Astrocyte (in vitro differentiated cells and primary cell): ENCODE data around the gene ZEB2. TPM values are rescaled to one million over a fixed set of nuclear protein-coding genes. Genes with fewer than 3 reads are reported as not detected.

ENCODE experiments used
- DNase-seq: peaks from one replicate; pipeline ENCODE4 v3.0.0-alpha.2; 2010; ENCODE audit warnings: low read depth
- FAIRE-seq: peaks from 2 replicates; lab custom pipeline; 2011; peaks lifted over from hg19 to GRCh38; lab: Jason Lieb, UNC
- H2AFZ ChIP-seq: 2 replicates; pipeline ENCODE4 v1.6.0; 2012; ENCODE audit warnings: low read depth, low read length, inconsistent platforms
- H3K27ac ChIP-seq: 2 replicates; pipeline ENCODE4 v1.5.1; 2011; ENCODE audit warnings: low read depth, low read length, inconsistent platforms
- H3K27me3 ChIP-seq: 2 replicates; pipeline ENCODE4 v1.6.0; 2011; ENCODE audit warnings: low read length, inconsistent platforms; ENCODE audit not compliant: insufficient read depth
- H3K36me3 ChIP-seq: 2 replicates; pipeline ENCODE4 v1.5.1; 2011; ENCODE audit warnings: low read length, inconsistent platforms; ENCODE audit not compliant: insufficient read depth
- H3K4me1 ChIP-seq: 2 replicates; pipeline ENCODE4 v1.5.1; 2011; ENCODE audit warnings: low read length, inconsistent platforms; ENCODE audit not compliant: insufficient read depth
- H3K4me2 ChIP-seq: 2 replicates; pipeline ENCODE4 v1.6.0; 2012; ENCODE audit warnings: low read length, inconsistent platforms
- H3K4me3 ChIP-seq: 2 replicates; pipeline ENCODE4 v1.5.1; 2011; ENCODE audit warnings: low read depth, mild to moderate bottlenecking, low read length, inconsistent platforms; ENCODE audit not compliant: insufficient read depth
- H3K79me2 ChIP-seq: 2 replicates; pipeline ENCODE4 v1.6.0; 2012; ENCODE audit warnings: mild to moderate bottlenecking, low read length, inconsistent platforms; ENCODE audit not compliant: insufficient read depth
- H3K9ac ChIP-seq: 2 replicates; pipeline ENCODE4 v1.6.0; 2012; ENCODE audit warnings: mild to moderate bottlenecking, low read length, inconsistent platforms
- H3K9me3 ChIP-seq: 2 replicates; pipeline ENCODE4 v1.5.1; 2012; ENCODE audit warnings: low read depth, mild to moderate bottlenecking, low read length, inconsistent platforms; ENCODE audit not compliant: insufficient read depth
- H4K20me1 ChIP-seq: 2 replicates; pipeline ENCODE4 v1.6.0; 2012; ENCODE audit warnings: low read length, inconsistent platforms; ENCODE audit not compliant: insufficient read depth
- H3K27ac Mint-ChIP-seq: one replicate; pipeline ENCODE4 v1.8.0; 2021; ENCODE audit warnings: mild to moderate bottlenecking, mixed read lengths; ENCODE audit not compliant: unreplicated experiment
- H3K27me3 Mint-ChIP-seq: one replicate; pipeline ENCODE4 v1.8.0; 2021; ENCODE audit warnings: low read depth, mixed read lengths; ENCODE audit not compliant: unreplicated experiment
- H3K36me3 Mint-ChIP-seq: one replicate; pipeline ENCODE4 v1.8.0; 2021; ENCODE audit warnings: low read depth, mixed read lengths; ENCODE audit not compliant: unreplicated experiment
- H3K4me1 Mint-ChIP-seq: one replicate; pipeline ENCODE4 v1.8.0; 2021; ENCODE audit warnings: low read depth, mixed read lengths; ENCODE audit not compliant: unreplicated experiment
- H3K4me3 Mint-ChIP-seq: one replicate; pipeline ENCODE4 v1.8.0; 2021; ENCODE audit warnings: mild to moderate bottlenecking, moderate library complexity, mixed read lengths; ENCODE audit not compliant: unreplicated experiment
- H3K9me3 Mint-ChIP-seq: one replicate; pipeline ENCODE4 v1.8.0; 2021; ENCODE audit warnings: mild to moderate bottlenecking, mixed read lengths; ENCODE audit not compliant: unreplicated experiment
- CTCF ChIP-seq: IDR thresholded peaks from 2 replicates; pipeline ENCODE4 v1.5.1; 2011; ENCODE audit warnings: low read depth, mild to moderate bottlenecking, inconsistent platforms, low read length, moderate library complexity; ENCODE audit not compliant: insufficient read depth
- EZH2 ChIP-seq: IDR thresholded peaks from 2 replicates; pipeline ENCODE4 v1.6.1; 2012; ENCODE audit warnings: mild to moderate bottlenecking, low read length, inconsistent platforms; ENCODE audit not compliant: insufficient read depth
- total RNA-seq: library from RNA; stranded (reverse); gene quantifications from 2 replicates; pipeline ENCODE4 v1.2.1, GENCODE V29; 2021

The ZEB2 gene
- total RNA-seq, 1 donor from 2014 or later: 84.9 TPM

- no peak for FAIRE-seq
- no peak overlapping the region for H3K27ac Mint-ChIP-seq
- peak overlapping the region; percentile 98 for H3K4me2 ChIP-seq
- peaks cover 2% of the 10 kb centered on the region for H3K27me3 Mint-ChIP-seq
- H3K27ac ChIP-seq: no peak overlapping the region
- H3K9me3 Mint-ChIP-seq: peaks cover 2% of the 10 kb centered on the region
- H3K4me3 Mint-ChIP-seq: peak overlapping the region; percentile 43
- H3K27me3 ChIP-seq: peaks cover 16% of the 10 kb centered on the region
- H3K9ac ChIP-seq: no peak overlapping the region
- H3K79me2 ChIP-seq: peaks cover 12% of the 10 kb centered on the region
- H2AFZ ChIP-seq: no peak overlapping the region
- peaks cover 9% of the 10 kb centered on the region for H3K4me1 Mint-ChIP-seq
- H3K4me1 ChIP-seq: peaks cover 29% of the 10 kb centered on the region
- H3K9me3 ChIP-seq: no peaks in the 10 kb centered on the region
- no peak overlapping the region for H3K4me3 ChIP-seq
- H3K36me3 Mint-ChIP-seq: peaks cover 2% of the 10 kb centered on the region
- TF ChIP-seq CTCF (no peak), EZH2 (no peak)
- no peaks in the 10 kb centered on the region for H3K36me3 ChIP-seq
- DNase-seq: no peak
- H4K20me1 ChIP-seq: no peaks in the 10 kb centered on the region
These were observed 1.0 kb upstream of the ZEB2 start for GRCh38 chr2:144520756-144521487.

- DNase-seq (no peak), FAIRE-seq (no peak)
- Histone ChIP-seq H3K36me3 (no peaks in the 10 kb centered on the region), H3K27ac (peak overlapping the region; percentile 31), H3K27me3 (peaks cover 16% of the 10 kb centered on the region), H3K9me3 (no peaks in the 10 kb centered on the region), H2AFZ (peak overlapping the region; percentile 74), H3K79me2 (peaks cover 26% of the 10 kb centered on the region), H3K9ac (peak overlapping the region; percentile 98), H3K4me2 (peak overlapping the region; percentile 98), H4K20me1 (peaks cover 4% of the 10 kb centered on the region), H3K4me1 (peaks cover 38% of the 10 kb centered on the region), H3K4me3 (peak overlapping the region; percentile 70)
- TF ChIP-seq EZH2 (no peak), CTCF (no peak)
- Mint-ChIP-seq H3K4me3 (no peak overlapping the region), H3K4me1 (peaks cover 12% of the 10 kb centered on the region), H3K27me3 (peaks cover 2% of the 10 kb centered on the region), H3K9me3 (peaks cover 2% of the 10 kb centered on the region), H3K27ac (no peak overlapping the region), H3K36me3 (peaks cover 4% of the 10 kb centered on the region)
These were observed 354 bp downstream of the ZEB2 start for GRCh38 chr2:144519597-144519933.
